A549 (cell line): ENCODE data around the gene VDAC2.

Experiments used
- KDM5A ChIP-seq: fragments of 200-600 bp; sonication (generic); IDR thresholded peaks from 2 replicates; pipeline ENCODE4 v1.6.1; 2016; ENCODE audit warnings: antibody characterized with exemption, mild to moderate bottlenecking
- POLR2A ChIP-seq: IDR thresholded peaks from 2 replicates; pipeline ENCODE4 v1.6.1; 2012; ENCODE audit warnings: mild to moderate bottlenecking, low read length
- RCOR1 ChIP-seq: fragments of 150-350 bp; IDR thresholded peaks from 2 replicates; pipeline ENCODE4 v1.6.1; 2014; ENCODE audit warnings: antibody characterized with exemption, low read length, low read depth
- ZSCAN20 ChIP-seq: fragments of 250-450 bp; sonication (Bioruptor Pico); IDR thresholded peaks from 2 replicates; pipeline ENCODE4 v1.8.0; 2022; ENCODE audit warnings: mild to moderate bottlenecking, moderate library complexity
- TF ChIP-seq, protein P1 (sequence below): fragments of >200 bp; sonication (Bioruptor Twin); formaldehyde crosslinking; IDR thresholded peaks from 3 replicates; pipeline ENCODE4 v1.5.1; 2016

DNA sequence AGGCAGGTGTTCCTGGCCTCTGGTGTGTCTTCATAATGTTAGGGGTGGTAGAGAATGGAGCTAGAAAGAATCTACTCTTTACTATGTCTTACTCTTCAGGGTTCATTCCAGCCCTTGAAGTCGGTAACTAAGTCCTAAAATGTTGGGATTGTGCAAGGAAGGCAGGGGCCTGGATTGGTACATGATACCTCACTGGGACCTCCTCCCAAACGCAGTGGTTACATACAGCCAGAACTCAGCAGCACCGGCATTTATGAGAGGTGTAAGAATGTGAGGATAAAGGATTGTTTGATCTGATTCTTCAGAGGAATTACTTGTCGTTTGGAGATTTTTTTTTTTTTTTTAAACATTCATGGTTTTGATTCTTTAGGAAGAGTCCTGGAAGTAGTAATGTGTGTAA, 18.2 kb downstream of the VDAC2 start:
- no peak for TF ChIP-seq POLR2A
- TF ChIP-seq, protein P1, sequence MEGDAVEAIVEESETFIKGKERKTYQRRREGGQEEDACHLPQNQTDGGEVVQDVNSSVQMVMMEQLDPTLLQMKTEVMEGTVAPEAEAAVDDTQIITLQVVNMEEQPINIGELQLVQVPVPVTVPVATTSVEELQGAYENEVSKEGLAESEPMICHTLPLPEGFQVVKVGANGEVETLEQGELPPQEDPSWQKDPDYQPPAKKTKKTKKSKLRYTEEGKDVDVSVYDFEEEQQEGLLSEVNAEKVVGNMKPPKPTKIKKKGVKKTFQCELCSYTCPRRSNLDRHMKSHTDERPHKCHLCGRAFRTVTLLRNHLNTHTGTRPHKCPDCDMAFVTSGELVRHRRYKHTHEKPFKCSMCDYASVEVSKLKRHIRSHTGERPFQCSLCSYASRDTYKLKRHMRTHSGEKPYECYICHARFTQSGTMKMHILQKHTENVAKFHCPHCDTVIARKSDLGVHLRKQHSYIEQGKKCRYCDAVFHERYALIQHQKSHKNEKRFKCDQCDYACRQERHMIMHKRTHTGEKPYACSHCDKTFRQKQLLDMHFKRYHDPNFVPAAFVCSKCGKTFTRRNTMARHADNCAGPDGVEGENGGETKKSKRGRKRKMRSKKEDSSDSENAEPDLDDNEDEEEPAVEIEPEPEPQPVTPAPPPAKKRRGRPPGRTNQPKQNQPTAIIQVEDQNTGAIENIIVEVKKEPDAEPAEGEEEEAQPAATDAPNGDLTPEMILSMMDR, result no peak
- TF ChIP-seq ZSCAN20, result no peak
- no peak for TF ChIP-seq KDM5A
- no peak for TF ChIP-seq RCOR1
